Activated T-cell treated with anti-CD3 and anti-CD28 coated beads, Interleukin-2, amount 50 U/mL, for 1 hour (primary cell): ENCODE results near the gene WNK4.

ENCODE experiments used
- DNase-seq: peaks from one replicate; pipeline ENCODE4 v3.0.0-alpha.2; 2020

WNK4 gene

DNA sequence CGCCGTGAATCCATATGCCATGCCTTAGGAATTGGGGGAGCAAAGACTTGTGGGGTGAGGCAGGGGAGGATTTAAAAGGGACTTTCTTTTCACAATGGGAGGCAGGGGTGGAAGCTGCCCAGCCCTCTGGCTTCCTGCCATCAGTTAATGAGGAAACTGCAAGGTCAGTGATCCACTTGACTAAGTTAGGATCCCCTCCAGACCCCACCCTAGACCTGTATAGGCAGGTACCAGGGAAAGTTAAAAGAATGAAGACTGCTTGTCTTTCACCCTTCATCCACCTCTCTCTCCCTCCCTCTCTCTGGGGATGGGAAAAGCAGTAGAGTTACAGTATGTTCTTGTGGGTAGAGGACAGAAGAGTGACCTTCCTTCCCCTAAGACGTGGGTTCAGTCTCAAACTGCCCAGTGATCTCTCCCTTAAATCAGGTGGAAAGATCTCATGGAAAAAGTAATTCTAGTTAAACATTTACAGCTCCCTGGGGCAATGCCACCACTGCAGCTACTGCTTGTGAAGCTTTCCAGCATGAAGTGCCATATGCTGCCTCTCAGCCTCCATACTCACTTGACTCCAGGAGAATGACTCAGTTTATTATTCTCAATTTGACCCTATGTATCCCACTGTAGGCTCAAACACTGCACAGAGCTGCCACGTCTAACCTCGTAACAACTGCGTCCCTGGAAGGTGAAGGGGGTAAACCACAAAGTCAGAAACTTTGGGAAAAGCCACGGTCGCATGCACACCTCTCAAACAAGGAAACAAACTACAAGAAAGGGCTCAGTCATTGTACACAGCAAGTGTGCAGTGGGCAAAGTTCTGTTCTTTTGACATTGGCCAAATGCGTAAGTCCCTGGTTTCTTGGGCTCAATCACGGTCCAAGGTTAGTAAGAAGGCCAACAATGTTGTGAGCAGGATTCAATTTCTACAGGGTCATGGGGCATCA is 16.9 kb downstream of the WNK4 start:
- no peak for DNase-seq

GRCh38 chr17:42798011-42798382 is 17.6 kb downstream of the WNK4 start:
- no peak for DNase-seq

DNA sequence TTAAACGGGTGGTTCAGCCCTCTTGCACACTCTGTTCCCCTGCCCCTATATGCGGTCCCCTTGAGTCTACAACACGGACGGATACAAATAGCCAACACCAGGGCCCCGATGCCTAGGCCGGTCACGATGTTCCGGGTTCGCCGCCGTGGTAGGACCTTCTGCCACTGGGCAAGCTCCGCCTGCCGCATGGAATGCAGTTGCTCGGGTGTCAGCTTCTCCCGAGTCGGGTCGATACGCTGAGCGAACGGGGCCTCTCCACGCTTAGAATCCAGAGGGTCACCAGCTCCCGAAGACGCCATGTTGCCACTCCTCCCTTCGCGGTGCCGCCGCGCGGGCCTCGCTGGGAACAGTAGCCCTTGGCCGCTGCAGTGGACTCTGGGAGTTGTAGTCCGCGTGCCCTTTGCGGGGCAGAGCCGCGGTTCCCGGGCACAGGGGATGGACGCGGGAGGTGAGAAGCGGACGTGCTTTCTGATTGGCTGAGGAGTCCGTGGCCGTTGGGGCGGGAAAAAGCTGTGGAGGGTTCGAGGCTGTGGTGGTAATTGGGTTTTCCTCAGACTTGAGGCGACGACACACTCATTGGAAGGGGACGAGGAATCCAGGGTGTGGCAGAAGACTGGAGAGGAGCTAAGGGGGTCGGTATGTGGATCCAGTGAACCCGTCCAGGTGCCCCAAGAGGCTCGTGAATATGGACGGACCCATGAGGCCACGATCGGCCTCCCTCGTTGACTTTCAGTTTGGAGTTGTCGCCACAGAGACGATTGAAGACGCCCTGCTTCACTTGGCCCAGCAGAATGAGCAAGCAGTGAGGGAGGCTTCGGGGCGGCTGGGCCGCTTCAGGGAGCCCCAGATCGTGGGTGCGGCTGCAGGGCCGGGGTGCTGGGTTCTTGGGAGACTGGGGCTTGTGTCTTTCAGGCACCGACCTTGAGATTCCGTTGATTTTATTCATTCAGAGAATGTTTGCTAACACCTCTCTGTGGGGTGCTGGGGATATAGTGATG is 18.3 kb downstream of the WNK4 start, which contains the start of the genes CNTD1 and COA3:
Gene CNTD1, plus strand, starts transcription at position 479 of the 998 bp plus-strand sequence. Its CDS starts 207 bp downstream, at position 686.
Gene COA3, minus strand, starts transcription at position 322 of the 998 bp plus-strand sequence. Its CDS starts 23 bp downstream, at position 299.
- peak; percentile 76 for DNase-seq

GRCh38 chr17:42803074-42803883 is 22.9 kb downstream of the WNK4 start:
- DNase-seq = no peak

DNA sequence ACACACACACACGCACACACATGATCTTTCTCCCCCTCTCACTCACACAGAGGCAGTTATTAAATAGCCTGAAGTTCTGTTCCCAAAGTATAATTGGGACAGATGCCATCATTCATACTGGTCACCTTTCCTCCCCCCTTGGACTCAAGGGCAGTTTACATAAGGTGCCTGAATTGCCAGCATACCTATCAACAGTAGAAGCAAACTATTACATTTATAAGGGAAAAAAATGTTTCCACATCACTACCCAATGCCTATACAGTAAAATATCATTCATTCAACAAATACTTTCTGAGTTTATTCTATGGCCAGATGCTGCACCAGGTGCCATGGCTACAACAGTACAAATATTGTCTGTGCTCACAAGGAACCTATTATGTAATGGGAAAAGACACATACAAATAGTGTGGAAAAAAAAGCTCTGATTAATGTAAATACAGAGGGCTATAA is 24.5 kb downstream of the WNK4 start:
- no peak for DNase-seq

- no peak for DNase-seq
Measured at GRCh38 chr17:42806249-42806648, 25.8 kb downstream of the WNK4 start.

DNA sequence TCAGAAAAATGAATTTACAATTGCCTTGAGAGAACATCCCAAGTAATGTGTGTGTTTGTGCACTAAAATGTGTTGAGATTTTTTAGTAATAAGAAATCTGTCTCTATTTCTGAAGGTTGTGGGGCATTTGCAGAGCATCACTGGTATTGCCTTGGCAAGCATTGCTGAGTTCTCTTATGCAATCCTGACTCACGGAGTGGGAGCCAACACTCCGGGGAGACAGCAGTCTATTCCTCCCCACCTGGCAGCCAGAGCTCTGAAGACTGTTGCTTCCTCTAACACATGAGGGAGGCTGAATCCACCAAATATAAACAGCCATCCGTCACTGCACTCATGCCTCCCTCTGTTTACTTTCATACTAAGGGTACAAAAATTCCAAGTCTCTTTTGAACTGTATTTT is 28.8 kb downstream of the WNK4 start:
- no peak for DNase-seq

DNA sequence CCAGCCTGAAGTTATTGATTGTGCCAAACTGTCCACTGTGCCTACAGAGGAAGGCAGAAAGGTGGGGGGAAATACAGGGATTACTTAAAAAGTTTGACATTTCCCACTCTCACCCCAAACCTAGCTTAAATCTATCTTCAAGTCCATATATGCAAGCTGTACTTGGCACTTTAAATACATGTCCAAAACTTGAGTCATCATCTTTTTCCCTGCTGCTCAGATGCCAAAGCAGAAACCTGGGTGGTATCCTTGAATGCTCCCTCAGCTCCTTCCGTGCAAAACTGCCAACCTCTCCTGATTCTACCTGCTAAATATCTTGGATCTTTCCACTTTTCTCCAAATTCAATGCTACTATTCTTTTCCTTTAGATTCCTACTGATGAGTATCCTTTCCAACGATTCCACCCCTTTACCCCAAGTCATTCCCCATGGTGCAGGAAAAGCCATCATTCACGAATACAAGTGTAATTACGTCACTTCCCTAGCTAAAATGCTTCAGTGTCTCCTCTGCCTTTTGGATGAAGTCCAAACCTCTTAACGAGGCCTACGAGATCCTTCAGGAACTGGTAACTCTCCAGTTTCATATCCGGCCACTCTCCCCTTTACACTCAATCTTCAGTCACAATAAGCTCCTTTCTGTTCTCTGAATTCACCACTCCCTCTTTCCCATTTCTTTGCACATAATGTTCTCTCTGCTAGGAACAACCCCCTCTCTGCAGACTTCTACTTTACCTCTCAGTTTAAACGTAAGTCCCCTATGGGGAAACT is 34.4 kb downstream of the WNK4 start:
- DNase-seq = no peak

DNA sequence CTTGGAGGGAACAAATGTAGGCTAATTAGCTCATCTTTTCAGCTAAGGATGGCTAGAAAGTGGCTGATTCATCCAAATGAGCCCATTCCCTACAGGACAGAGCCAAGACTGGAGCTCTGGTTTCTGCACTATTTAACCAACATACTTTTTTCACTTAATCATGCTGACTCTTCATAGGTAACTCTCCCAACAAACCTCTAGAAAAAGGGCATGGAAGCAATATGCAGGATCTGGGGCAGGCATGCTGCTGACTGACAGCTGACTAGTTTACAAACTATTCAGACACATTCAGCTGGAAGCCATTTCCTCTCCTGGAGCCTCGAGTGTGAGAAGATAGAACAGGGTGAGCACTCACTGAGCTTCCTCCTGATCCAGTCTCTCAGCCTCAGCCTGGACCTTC is 37.5 kb downstream of the WNK4 start:
- no peak for DNase-seq

GRCh38 chr17:42818379-42818778 is 38.0 kb downstream of the WNK4 start:
- no peak for DNase-seq

DNA sequence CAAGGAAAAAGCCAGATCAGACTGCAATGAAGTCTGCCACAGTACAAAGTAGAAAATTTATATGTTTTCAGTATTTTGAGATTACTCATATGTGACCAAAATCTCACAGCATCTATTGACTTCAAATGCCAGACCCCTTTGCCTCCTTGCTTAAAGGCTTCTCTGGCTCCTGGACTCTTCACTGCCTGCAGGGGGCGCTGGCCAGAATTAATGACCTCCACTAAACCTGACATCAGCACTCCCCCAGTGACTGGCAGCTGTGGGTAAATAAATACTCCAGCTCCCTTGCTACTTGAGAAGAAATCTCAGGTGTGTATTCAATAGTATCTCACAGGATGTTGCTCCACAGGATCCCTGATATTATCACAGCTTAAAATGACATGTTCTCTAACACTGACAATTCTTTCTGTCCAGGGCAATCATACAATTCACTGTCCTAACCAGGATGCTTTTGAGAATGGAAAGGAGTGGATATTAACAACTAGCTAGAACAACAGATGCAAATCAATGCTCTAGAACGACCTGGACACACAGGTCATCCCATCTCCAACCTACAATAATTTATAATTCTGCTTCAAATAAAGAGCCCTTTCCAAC is 39.6 kb downstream of the WNK4 start:
- peak; percentile 61 for DNase-seq

GRCh38 chr17:42821176-42821575 is 40.8 kb downstream of the WNK4 start:
- DNase-seq = no peak

GRCh38 chr17:42827472-42827871 is 47.1 kb downstream of the WNK4 start:
- DNase-seq = no peak

DNA sequence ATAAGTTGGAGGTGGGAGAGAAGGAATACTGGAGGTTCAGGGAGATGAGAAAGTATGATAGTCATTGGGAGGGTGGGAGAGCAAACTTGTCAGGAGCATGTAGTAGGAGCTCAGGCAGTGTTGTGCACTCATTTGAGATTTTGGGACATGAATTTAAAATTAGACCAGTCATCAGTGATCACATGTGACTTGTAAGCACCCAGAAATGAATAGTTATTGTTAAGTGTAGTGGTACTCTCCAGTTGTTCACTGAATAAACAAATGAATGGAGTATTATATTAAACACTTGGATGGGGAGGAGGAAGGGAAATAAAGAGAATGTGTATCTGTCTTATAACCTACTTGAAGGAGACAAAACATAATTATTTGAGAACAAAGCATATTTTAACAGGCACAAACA is 50.6 kb downstream of the WNK4 start:
- DNase-seq = no peak

GRCh38 chr17:42832213-42832933 is 52.0 kb downstream of the WNK4 start:
- no peak for DNase-seq

GRCh38 chr17:42832934-42833766 is 52.7 kb downstream of the WNK4 start, which contains the start of gene PSME3:
Gene PSME3 (plus strand): TSS chr17:42833397. CDS start chr17:42833632, 235 bp downstream.
- peak; percentile 91 for DNase-seq

DNA sequence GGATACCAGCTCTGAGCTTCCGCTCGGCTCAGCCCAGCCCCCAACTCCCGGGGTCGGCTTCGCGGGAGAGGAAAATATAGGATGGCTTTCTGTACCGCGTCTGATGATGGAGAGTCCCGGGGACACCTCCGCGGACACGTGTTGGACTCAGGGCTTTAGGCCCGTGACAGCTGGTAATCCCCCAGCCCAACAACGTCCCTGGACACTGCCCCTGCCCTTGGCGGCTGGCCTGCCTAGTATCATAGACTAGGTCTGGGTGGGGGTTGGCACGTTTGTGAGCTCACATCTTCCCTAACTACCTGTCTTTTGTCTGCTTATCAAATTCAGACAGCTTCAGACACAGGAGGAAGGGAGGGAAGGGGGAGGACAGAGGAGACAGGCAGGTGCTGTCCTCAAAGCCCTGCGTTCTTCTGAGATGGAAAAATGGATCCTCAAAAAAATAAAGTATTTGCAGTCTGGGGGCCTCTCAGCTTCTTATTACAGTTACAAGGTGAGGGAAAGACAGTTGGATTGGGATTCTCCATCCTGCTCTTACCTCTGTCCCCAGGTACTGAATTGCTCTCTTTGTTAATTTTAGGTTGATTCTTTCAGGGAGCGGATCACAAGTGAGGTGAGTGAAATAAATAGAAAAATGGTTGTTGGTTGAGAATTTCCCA is 53.5 kb downstream of the WNK4 start:
- DNase-seq = no peak

DNA sequence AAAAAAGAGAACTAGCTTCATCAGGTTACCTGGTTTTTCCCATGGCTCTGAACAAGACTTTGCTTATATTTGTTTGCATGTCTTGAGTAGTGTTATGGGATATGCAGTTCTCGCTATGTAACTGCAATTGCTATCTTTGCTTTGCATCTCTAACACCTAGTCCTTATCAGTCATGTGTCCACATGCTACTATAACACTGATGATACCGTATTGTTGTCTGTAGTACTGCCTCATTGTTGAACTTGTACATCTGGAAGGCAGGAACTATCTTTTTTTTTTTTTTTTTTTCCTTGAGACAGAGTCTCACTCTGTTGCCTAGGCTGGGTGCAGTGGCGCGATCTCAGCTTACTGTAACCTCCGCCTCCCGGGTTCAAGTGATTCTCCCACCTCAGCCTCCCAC is 55.3 kb downstream of the WNK4 start:
- DNase-seq = no peak
